HG03378 (cell line): Measurements from ENCODE around the gene LTC4S.
"Not testable (repeated sequence)": the region's sequence is repeated elsewhere in the genome, so short reads cannot be mapped to it uniquely, and the experiment has no call there.

Experiments
- ATAC-seq: cut with Tn5 transposase; IDR thresholded peaks from one replicate; pipeline ENCODE4 v1.9.1; 2021; ENCODE audit warnings: mild to moderate bottlenecking, moderate library complexity; ENCODE audit not compliant: unreplicated experiment

The LTC4S gene, protein sequence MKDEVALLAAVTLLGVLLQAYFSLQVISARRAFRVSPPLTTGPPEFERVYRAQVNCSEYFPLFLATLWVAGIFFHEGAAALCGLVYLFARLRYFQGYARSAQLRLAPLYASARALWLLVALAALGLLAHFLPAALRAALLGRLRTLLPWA

GRCh38 chr5:179793468-179794139 lies at the start of gene LTC4S:
LTC4S (plus strand) TSS chr5:179793986; CDS start chr5:179794081, 95 bp downstream.
- ATAC-seq: no peak

GRCh38 chr5:179744106-179744505 lies 49.7 kb upstream of the LTC4S start:
- ATAC-seq: not testable (repeated sequence)

DNA sequence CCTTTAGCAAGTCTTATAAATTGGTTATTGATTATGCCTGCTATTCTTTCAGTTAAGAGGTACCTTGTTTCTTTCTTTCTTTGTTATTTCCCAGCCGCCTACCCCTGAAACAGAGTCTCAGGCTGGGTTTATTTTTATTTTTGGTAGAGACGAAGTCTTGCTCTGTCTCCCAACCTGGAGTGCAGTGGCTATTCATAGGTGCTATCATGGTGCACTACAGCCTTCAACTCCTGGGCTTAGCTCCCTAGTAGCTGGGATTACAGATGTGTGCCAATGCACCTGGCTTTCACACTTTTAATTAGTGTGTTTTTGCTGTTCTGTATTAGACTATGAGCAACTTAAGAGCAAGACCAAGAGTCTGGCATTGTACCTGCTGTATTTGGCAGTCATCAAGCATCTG lies 46.9 kb upstream of the LTC4S start:
- ATAC-seq: no peak

DNA sequence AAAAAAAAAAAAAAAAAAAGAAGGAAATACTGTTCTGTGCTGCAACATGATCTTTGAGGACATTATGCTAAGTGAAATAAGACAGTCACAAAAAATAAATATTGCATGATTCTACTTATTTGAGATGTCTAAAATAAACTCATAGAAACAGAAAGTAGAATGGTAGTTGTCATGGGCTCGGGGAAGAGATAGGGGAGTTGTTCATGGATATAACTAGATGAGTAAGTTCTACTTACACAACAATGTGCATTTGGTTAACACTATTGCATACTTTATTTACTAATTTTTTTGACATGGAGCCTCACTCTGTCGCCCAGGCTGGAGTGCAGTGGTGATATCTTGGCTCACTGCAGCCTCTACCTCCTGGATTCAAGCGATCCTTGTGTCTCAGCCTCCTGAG lies 46.0 kb upstream of the LTC4S start:
- ATAC-seq: no peak

- ATAC-seq: no peak
Measured at GRCh38 chr5:179749857-179750508, 43.8 kb upstream of the LTC4S start.

DNA sequence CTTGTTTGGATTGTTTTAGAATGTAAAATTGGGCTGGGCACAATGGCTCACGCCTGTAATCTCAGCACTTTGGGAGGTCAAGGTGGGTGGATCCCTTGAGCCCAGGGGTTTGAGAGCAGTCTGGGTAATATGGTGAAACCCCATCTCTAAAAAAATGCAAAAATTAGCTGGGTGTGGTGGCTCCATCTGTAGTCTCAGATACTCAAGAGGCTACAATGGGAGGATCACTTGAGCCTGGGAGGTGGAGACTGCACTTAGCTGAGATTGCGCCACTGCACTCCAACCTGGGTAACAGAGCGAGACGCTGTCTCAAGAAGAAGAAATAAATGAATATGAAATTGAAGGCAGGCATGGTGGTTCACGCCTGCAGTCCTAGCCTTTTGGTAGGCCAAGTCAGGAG lies 39.8 kb upstream of the LTC4S start:
- ATAC-seq: no peak

DNA sequence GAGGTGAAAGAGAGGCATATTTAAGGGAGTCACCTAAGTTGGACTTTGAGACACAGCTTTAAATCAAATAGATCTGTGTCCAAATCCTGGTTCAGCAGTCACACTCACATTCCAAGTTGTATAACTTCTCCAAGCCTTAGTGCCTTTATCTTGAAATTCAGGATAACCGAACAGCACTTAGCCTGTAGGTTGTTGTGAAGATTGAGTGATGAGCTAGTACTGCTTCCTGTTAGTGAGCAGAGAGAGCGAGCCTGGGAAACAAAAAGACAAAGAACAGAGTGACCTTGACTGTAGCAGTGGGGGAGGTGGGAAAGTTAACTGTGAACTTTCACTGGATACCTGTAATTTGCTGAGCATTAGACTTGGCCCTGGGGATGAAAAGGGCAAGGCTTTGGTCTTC lies 38.8 kb upstream of the LTC4S start:
- no peak for ATAC-seq

DNA sequence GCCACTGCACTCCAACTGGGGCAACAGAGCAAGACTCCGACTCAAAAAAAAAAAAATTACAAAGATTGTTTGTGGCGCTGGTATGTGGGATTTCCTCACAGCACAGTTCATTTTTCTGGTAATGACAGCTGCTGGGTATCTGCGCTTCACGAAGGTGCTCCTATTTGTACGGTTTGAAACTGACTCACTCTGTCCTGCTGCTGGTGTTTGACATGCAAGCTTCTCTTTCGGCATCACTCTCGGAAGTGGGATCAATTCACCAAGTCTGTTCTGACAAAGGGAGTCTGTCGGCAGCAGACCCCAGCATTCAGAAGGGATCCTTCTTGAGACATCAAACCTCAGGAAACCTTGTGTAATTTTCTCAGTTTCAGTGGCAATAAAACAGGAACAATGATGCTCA lies 34.8 kb upstream of the LTC4S start:
- ATAC-seq: no peak

GRCh38 chr5:179759581-179760551 lies 33.9 kb upstream of the LTC4S start:
- ATAC-seq: no peak

DNA sequence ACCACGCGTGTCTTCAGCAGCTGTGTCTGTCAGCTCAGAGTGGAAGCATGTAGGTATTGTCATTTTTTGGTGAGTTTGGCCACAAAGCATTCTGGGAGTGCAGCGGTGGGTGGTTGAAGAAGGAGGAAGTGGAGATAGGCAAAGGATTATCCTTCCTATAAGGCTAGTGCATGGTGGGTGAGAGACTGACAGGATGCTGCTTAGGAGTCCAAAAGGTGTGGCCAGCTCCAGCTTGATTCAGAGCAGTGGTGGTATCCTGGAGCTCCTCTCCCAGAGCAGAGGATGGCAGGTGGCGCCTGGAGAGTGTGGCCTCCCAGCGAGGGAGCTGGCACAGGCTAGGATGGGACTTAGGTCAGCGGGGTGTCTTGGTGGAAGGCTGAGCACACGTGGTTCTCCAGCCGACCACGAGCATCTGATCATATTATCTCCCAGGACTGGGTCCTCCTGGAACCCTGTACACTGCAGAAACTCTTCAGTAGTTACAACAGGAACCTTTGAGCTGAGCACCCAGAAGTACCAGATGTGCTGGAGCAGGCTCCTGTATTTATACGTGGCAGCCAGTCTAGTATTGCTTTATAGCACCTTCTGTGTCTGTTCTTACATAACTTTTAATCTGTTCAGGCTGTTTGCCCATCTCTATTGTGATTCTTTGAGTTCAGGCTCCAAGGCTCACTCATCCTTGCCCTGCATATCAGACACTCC lies 31.6 kb upstream of the LTC4S start:
- ATAC-seq: no peak

- no peak for ATAC-seq
Measured at GRCh38 chr5:179762781-179763176, 31.0 kb upstream of the LTC4S start.

GRCh38 chr5:179763215-179763945 lies 30.4 kb upstream of the LTC4S start:
- no peak for ATAC-seq

GRCh38 chr5:179764056-179764455 lies 29.7 kb upstream of the LTC4S start:
- no peak for ATAC-seq

- no peak for ATAC-seq
Measured at GRCh38 chr5:179765400-179765799, 28.4 kb upstream of the LTC4S start.

- no peak for ATAC-seq
Measured at GRCh38 chr5:179766021-179766725, 27.6 kb upstream of the LTC4S start.

GRCh38 chr5:179766726-179767455 lies 26.9 kb upstream of the LTC4S start:
- ATAC-seq: no peak

- no peak for ATAC-seq
Measured at GRCh38 chr5:179767496-179768100, 26.2 kb upstream of the LTC4S start.
